AG04450 (cell line): ENCODE results near the gene TBC1D14. TPM values are rescaled to one million over a fixed set of nuclear protein-coding genes. Genes with fewer than 3 reads are reported as not detected.
A peak's percentile ranks its signal among the peaks of the same experiment; 100 is the strongest.

ENCODE experiments used
- CTCF ChIA-PET: fragments of 300-600, 350-600 bp; formaldehyde crosslinking; extraction: SDS; loops from one replicate; lab custom pipeline; 2022; ENCODE audit warnings: antibody characterized with exemption, inconsistent platforms; lab: Charles Lee
- POLR2A ChIA-PET: fragments of 350-600 bp; formaldehyde crosslinking; extraction: SDS; loops from one replicate; lab custom pipeline; 2021; ENCODE audit warnings: antibody characterized with exemption, inconsistent platforms; lab: Yijun Ruan, JAX
- DNase-seq: peaks from one replicate; pipeline ENCODE4 v3.0.0-alpha.2; 2011; ENCODE audit warnings: low read depth, low spot score
- H3K27ac ChIP-seq: one replicate; pipeline ENCODE4 v1.5.1; 2012; ENCODE audit warnings: low read depth, low read length, control low read depth
- H3K27me3 ChIP-seq: one replicate; pipeline ENCODE4 v1.6.0; 2012; ENCODE audit warnings: low read length; ENCODE audit not compliant: control insufficient read depth, insufficient read depth
- H3K4me3 ChIP-seq: 2 replicates; pipeline ENCODE4 v1.5.1; 2011; ENCODE audit warnings: mild to moderate bottlenecking, low read depth, low read length, control low read depth
- H3K9me3 ChIP-seq: 2 replicates; pipeline ENCODE4 v1.5.1; 2012; ENCODE audit warnings: low read length; ENCODE audit not compliant: control insufficient read depth, insufficient read depth
- polyA plus RNA-seq: library from polyadenylated mRNA; depleted of rRNA; stranded (reverse); fragments of >200 nt; gene quantifications from 2 replicates; pipeline ENCODE4 v1.2.3, GENCODE V29; 2011
- TF ChIP-seq, protein P1 (sequence below): IDR thresholded peaks from 2 replicates; pipeline ENCODE4 v1.5.1; 2011; ENCODE audit warnings: low read depth, low read length, control low read depth, inconsistent platforms

TBC1D14 gene
- polyA plus RNA-seq, 1 experiment, result 46.3 TPM

DNA sequence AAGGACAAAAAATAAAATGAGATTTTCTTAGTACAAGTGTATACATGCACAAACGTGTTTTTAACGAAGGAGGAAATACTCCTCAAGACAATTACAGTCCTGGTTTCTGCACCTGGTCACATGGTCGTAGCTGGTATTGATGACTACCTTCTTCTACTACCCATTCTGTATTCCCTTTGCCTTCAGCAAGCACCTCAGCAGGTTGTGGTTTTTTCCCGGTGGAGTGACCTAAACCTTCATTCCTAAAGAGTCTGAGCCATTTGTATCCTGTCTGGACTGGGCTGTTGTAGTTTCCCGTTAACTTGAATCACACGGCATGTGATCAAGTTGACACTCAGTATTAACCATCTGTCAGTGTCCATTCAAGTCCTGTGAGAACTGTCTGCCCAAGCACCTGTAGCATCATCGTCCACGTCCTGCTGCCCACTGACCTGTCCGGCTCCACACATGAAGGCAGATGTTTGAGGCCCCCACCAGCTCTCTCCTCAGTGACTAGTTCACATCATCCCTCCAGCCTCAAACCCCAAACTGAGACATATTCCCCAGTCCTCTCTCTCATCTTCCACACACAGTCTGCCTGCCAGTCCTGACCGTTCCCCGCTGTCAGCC is 31.1 kb upstream of the TBC1D14 start:
- Histone ChIP-seq H3K9me3 (no peaks in the 10 kb centered on the region; the same call in 1 of the 2 replicates), H3K27ac (no peak overlapping the region), H3K4me3 (no peak overlapping the region), H3K27me3 (no peaks in the 10 kb centered on the region)
- TF ChIP-seq, protein P1, sequence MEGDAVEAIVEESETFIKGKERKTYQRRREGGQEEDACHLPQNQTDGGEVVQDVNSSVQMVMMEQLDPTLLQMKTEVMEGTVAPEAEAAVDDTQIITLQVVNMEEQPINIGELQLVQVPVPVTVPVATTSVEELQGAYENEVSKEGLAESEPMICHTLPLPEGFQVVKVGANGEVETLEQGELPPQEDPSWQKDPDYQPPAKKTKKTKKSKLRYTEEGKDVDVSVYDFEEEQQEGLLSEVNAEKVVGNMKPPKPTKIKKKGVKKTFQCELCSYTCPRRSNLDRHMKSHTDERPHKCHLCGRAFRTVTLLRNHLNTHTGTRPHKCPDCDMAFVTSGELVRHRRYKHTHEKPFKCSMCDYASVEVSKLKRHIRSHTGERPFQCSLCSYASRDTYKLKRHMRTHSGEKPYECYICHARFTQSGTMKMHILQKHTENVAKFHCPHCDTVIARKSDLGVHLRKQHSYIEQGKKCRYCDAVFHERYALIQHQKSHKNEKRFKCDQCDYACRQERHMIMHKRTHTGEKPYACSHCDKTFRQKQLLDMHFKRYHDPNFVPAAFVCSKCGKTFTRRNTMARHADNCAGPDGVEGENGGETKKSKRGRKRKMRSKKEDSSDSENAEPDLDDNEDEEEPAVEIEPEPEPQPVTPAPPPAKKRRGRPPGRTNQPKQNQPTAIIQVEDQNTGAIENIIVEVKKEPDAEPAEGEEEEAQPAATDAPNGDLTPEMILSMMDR, result no peak
- ChIA-PET POLR2A (no interaction called here), CTCF (no interaction called here)
- DNase-seq, result no peak

- H3K9me3 ChIP-seq, result no peaks in the 10 kb centered on the region; the same call in 1 of the 2 replicates
- H3K27ac ChIP-seq, result no peak overlapping the region
- ChIA-PET CTCF (no interaction called here), POLR2A (interaction anchor here (0.6 kb wide), 1 partner anchor 162 kb away, joined by 4 read pairs; the partner anchor contains the start of gene TADA2B)
- no peaks in the 10 kb centered on the region for H3K27me3 ChIP-seq
- TF ChIP-seq, protein P1, result no peak
- no peak overlapping the region for H3K4me3 ChIP-seq
- no peak for DNase-seq
Measured at GRCh38 chr4:6880691-6881090, 28.9 kb upstream of the TBC1D14 start.

DNA sequence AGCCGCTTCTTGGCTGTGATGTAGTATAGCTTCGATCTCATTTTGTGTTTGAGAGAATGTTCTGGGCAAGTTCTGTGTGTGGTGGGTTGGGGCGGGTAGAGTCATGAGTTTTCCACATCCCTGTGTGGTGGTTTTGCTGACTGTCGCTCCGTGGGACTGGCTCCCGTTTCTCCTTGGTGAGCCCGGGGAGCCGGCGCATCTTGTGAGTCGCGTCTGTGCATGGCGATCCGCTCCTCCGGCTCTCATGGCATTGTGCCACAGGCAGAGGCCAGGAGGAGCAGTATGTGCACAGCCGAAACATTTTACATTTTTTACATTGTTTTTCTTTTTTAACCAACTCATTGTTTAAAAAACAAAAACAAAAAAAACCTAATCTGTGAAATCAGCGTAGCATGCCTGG is 27.7 kb upstream of the TBC1D14 start:
- no peak overlapping the region for H3K27ac ChIP-seq
- H3K4me3 ChIP-seq, result no peak overlapping the region
- DNase-seq, result no peak
- CTCF ChIA-PET, result interaction anchor here (0.6 to 3.1 kb wide), 3 partner anchors 8 to 189 kb away, joined by 3 to 30 read pairs (median 4); no protein-coding TSS in a partner anchor
- POLR2A ChIA-PET, result no interaction called here
- TF ChIP-seq, protein P1, result no peak
- H3K27me3 ChIP-seq, result no peaks in the 10 kb centered on the region
- no peaks in the 10 kb centered on the region; the same call in 1 of the 2 replicates for H3K9me3 ChIP-seq

DNA sequence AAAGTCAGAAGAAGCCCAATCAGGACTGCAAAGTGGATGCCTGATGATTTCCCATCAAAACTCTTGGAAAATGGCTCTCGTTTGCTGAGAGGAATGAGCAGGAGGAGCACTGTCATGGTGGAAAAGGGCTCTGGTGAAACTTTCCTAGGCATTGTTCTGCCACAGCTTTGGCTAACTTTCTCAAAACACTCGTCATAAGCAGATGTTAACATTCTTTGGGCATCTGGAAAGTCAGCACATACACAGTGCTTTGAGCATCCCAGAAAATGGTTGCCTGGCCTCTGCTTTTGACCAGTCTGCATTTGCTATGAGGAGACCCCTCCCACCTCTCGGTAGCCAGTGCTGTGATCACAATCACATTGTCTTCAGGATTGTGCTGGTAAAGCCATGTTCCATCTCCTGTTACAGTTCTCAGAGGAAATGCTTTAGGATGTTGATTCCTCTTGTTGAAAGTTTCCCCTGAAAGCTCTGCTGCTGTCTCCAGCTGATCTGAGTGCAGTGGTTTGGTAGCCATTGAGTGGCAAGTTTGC is 25.2 kb upstream of the TBC1D14 start:
- no peak for DNase-seq
- CTCF ChIA-PET, result interaction anchor here (1.0 to 3.1 kb wide), 6 partner anchors 11 to 199 kb away, joined by 3 to 30 read pairs (median 6); a partner anchor contains a TSS
- peaks cover 15% of the 10 kb centered on the region for H3K9me3 ChIP-seq
- H3K27me3 ChIP-seq, result no peaks in the 10 kb centered on the region
- peak overlapping the region; percentile 22 for H3K27ac ChIP-seq
- POLR2A ChIA-PET, result no interaction called here
- TF ChIP-seq, protein P1, result no peak
- H3K4me3 ChIP-seq, result no peak overlapping the region
